ENCODE measurements around the gene IL1RN. TPM values are rescaled to one million over a fixed set of nuclear protein-coding genes. Genes with fewer than 3 reads are reported as not detected.

The IL1RN gene
- total and polyA plus RNA-seq, 9 donors = 0.22 to 4.0 (median 0.60) TPM

DNA sequence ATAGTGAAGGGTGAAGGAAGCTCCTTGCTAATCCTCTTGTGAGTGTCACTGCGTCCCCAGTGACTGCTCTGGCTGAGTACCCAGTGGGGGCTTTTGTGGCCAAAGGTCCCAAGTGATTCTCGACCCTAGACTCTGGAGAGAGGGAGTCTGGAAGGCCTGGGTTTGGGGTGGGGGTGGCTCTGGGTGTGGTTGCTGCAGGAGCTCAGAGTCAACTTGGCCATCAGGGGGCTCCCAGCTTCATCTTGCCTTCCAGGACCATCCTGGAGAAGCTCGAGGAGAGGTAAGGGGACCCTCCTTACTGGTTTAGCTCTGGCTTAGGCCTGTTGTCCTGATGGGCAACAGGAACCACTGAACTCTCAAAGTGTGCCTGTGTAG is 47.0 kb downstream of the IL1RN start:
- Histone ChIP-seq H3K4me1 (ENCODE audit: control insufficient read depth, insufficient read depth, low read length) (no peaks in the 10 kb centered on the region), H3K4me3 (ENCODE audit: low read length) (peak overlapping the region; percentile 11), H3K36me3 (ENCODE audit: control insufficient read depth, insufficient read depth, low read length) (no peaks in the 10 kb centered on the region), H3K27me3 (ENCODE audit: control insufficient read depth, insufficient read depth, low read length) (no peaks in the 10 kb centered on the region), H3K9me3 (replicated peaks; ENCODE audit: control insufficient read depth, low read depth, low read length) (no peaks in the 10 kb centered on the region), H3K27ac (ENCODE audit: low read length) (no peak overlapping the region)
- WGBS (ENCODE audit: insufficient coverage) = 71% methylated on average over 2 of the region's 3 CpGs
- DNase-seq = no peak

DNA sequence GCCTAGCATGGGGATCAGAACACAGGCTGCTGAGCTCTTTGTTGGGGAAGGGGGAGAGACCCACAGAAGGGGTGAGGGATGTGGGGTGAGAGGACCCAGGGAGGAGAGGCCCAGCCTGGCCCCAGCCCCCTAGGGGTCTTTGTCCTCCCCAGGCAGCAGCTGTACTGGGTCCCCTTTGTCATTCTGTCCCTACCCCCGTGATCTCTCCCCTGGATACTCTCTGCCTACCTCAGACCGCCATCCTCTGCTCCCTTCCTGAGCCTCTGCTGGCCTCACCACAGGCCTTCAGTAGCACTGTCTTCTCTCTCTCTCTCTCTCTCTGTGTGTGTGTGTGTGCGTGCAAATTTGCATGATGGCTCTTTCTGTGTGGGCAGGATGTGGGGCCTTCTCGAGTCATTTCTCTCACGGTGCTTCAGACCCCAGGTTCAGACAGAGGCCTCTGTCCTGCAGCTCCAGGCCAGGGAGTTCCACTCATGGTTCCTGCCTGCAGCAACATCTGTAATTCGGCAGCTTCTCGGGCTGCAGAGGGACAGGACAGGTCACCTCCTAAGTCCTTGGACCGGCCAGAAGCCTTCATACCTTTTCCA is 47.7 kb downstream of the IL1RN start:
- DNase-seq = no peak
- H3K4me3 ChIP-seq (ENCODE audit: low read length) = no peak overlapping the region
- H3K9me3 ChIP-seq (replicated peaks; ENCODE audit: control insufficient read depth, low read depth, low read length) = no peaks in the 10 kb centered on the region
- no peaks in the 10 kb centered on the region for H3K27me3 ChIP-seq (ENCODE audit: control insufficient read depth, insufficient read depth, low read length)
- no peaks in the 10 kb centered on the region for H3K36me3 ChIP-seq (ENCODE audit: control insufficient read depth, insufficient read depth, low read length)
- WGBS (ENCODE audit: insufficient coverage) = 5% methylated on average over 2 of the region's 8 CpGs
- no peak overlapping the region for H3K27ac ChIP-seq (ENCODE audit: low read length)
- H3K4me1 ChIP-seq (ENCODE audit: control insufficient read depth, insufficient read depth, low read length) = no peaks in the 10 kb centered on the region

DNA sequence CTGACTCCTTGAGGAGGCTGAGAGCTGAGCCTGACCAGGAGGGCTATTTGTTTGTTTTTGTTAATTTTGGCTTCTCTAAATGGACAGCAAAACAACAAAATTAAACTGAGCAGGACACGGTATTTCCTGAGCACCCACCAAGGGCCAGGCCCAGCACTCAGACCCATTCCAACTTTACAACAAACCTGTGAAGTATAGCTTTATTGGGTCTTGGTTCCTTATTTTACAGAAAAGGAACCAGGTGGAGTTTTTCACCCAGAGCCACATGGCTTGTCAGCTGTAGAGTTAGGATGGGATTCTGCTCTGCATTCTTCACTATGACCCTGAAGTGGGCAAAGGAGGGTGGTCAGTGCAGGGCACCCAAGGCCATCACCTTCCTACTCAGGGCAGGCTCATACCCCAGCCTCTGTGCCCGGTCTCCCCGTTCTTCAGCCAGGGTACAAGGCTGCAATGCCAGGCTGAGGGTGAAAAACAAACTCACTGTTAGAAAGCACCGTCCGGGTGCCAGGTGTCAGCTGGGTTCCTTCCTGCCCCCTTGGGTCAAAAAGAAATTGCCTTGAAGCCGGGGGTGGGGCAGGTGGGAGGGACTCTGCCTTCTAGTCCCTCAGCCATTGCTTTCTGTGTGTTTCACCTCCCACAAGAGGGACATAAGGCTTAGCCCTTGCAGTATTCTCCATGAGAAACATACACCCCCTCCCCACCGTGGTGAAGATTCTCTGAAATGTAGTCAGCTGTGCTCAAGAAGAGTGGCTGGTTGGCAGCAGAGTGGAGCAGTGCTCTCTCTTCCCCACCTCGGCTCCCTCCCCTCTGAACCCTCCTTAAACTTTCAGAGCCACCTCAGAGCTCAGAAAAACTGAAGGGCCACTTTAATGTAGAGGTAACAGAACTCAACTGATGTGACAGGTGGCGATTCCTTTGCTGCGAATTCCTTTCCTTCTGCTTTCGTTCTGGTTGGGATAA is 48.6 kb downstream of the IL1RN start:
- no peaks in the 10 kb centered on the region for H3K4me1 ChIP-seq (ENCODE audit: control insufficient read depth, insufficient read depth, low read length)
- H3K27ac ChIP-seq (ENCODE audit: low read length) = no peak overlapping the region
- no peaks in the 10 kb centered on the region for H3K36me3 ChIP-seq (ENCODE audit: control insufficient read depth, insufficient read depth, low read length)
- H3K27me3 ChIP-seq (ENCODE audit: control insufficient read depth, insufficient read depth, low read length) = no peaks in the 10 kb centered on the region
- 67% methylated on average over 3 of the region's 11 CpGs for WGBS (ENCODE audit: insufficient coverage)
- no peak overlapping the region for H3K4me3 ChIP-seq (ENCODE audit: low read length)
- DNase-seq = no peak
- no peaks in the 10 kb centered on the region for H3K9me3 ChIP-seq (replicated peaks; ENCODE audit: control insufficient read depth, low read depth, low read length)

DNA sequence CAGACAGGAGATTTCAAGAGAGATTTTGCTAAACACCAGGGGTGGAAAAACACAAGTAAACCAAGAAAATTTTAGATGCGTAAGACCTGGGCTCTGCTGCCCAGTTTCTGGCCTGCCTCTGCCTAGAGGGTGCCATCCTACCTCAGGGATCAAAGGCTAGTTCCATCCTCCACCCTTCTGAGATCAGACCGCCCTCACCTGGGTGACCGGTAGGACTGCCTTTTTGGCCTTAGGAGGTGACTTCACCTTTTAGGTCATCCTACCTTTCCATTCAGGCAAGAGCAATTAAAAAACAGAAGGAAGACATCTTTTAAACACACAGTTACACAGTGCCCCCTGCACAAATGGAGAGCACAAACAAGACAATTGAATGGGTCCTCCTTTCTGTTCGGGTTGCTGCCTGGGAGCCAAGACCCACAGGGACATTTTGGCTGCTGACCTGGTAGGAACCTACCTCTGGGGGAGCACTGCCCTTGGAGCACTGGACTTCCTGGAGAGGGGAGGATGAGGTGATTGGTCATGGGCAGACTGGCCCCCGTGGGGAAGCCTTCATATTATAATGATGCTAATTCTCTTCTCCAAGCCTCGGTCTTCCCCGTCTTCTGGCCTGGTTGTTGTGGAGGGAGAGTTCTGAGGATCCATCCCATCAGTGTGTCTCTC is 49.4 kb downstream of the IL1RN start:
- H3K9me3 ChIP-seq (replicated peaks; ENCODE audit: control insufficient read depth, low read depth, low read length) = no peaks in the 10 kb centered on the region
- no peak for DNase-seq
- no peak overlapping the region for H3K27ac ChIP-seq (ENCODE audit: low read length)
- H3K36me3 ChIP-seq (ENCODE audit: control insufficient read depth, insufficient read depth, low read length) = no peaks in the 10 kb centered on the region
- WGBS (ENCODE audit: insufficient coverage) = 91% methylated on average over 3 of the region's 7 CpGs
- H3K4me3 ChIP-seq (ENCODE audit: low read length) = no peak overlapping the region
- peaks cover 5% of the 10 kb centered on the region for H3K4me1 ChIP-seq (ENCODE audit: control insufficient read depth, insufficient read depth, low read length)
- peaks cover 2% of the 10 kb centered on the region for H3K27me3 ChIP-seq (ENCODE audit: control insufficient read depth, insufficient read depth, low read length)

DNA sequence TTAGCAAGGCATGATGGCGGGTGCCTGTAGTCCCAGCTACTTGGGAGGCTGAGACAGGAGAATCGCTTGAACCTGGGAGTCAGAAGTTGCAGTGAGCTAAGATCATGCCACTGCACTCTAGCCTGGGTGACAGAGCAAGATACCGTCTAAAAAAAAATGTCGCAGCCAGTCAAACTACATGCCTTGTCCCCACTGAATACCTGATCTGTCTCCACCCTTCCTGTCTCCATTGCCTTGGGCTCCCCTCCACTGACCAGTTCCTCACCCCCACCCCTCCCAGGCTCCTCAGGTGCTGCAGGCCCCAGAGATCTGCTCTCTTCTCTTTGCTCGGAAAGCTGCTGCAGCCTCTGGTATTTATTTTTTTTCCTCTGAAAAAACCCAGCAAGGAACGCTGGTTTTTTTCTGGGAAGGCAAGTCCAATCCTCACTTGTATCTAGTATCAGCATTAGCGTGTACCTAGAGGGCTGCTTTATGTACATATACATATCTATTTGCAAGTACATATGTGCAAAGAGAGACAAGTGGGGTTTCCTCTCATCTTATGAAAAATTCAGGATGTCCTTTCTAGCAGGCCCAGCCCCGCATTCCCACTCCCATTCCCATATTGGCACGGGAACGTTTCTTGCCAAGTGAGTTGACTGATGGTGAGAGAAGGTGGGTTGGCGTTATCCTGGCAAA is 50.8 kb downstream of the IL1RN start:
- H3K4me3 ChIP-seq (ENCODE audit: low read length) = no peak overlapping the region

DNA sequence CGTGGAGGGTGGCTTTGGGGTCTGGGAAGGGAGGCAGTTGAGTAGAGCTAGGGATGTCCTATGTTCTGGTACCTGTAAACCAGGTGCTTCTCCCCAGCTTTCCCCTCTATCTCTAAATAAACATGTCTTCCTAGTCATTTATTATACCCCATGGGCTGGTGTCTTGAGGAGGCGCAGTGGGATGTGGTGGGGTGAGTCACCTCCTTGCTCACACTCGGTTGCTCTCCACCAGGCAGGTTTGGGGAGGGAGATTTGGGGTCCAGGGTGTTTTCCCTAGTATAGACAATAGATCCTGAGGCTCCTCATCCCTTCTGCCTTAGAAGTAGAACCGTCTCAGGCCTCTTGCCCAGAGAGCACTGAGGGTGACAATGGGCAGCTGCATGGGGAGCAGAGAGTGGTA is 51.5 kb downstream of the IL1RN start:
- peaks cover 6% of the 10 kb centered on the region for H3K4me1 ChIP-seq (ENCODE audit: control insufficient read depth, insufficient read depth, low read length)
- no CpG with 5 or more reads among the region's 4 CpGs for WGBS (ENCODE audit: insufficient coverage)
- no peaks in the 10 kb centered on the region for H3K9me3 ChIP-seq (replicated peaks; ENCODE audit: control insufficient read depth, low read depth, low read length)
- no peak overlapping the region for H3K4me3 ChIP-seq (ENCODE audit: low read length)
- peaks cover 2% of the 10 kb centered on the region for H3K27me3 ChIP-seq (ENCODE audit: control insufficient read depth, insufficient read depth, low read length)
- no peak for DNase-seq
- no peaks in the 10 kb centered on the region for H3K36me3 ChIP-seq (ENCODE audit: control insufficient read depth, insufficient read depth, low read length)
- H3K27ac ChIP-seq (ENCODE audit: low read length) = no peak overlapping the region

More for the DNA sequence above, 50.8 kb downstream of the IL1RN start:
- Histone ChIP-seq H3K36me3 (ENCODE audit: control insufficient read depth, insufficient read depth, low read length) (no peaks in the 10 kb centered on the region), H3K27ac (ENCODE audit: low read length) (no peak overlapping the region), H3K4me1 (ENCODE audit: control insufficient read depth, insufficient read depth, low read length) (peaks cover 6% of the 10 kb centered on the region), H3K9me3 (replicated peaks; ENCODE audit: control insufficient read depth, low read depth, low read length) (no peaks in the 10 kb centered on the region), H3K27me3 (ENCODE audit: control insufficient read depth, insufficient read depth, low read length) (peaks cover 2% of the 10 kb centered on the region)
- 82% methylated on average over 6 of the region's 11 CpGs for WGBS (ENCODE audit: insufficient coverage)
- DNase-seq = no peak

DNA sequence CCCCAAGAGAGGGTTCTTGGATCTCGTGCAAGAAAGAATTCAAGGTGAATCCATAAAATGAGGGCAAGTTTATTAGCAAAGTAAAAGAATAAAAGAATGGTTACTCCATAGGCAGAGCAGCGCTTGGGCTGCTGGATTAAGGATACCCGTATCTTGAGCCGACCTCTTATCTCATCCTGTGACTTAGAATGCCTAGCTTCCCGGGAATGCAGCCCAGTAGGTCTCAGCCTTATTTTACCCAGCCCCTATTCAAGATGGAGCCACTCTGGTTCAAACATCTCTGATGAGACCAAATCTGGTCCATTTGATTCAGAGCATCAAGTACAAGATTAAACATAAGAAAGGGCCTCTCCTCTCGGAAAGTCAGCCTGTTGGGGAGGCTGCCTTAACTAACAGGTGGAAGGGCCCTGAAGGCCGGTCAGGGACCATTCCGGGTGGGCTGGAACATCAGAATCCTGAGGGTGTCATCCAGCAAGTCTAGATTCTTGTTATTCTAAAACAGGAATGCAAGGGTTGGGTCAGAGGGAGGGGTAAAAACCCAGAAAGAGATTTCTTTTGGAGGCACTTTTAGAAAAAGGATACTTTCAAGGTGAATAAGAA is 52.1 kb downstream of the IL1RN start:
- no peaks in the 10 kb centered on the region for H3K9me3 ChIP-seq (replicated peaks; ENCODE audit: control insufficient read depth, low read depth, low read length)
- H3K36me3 ChIP-seq (ENCODE audit: control insufficient read depth, insufficient read depth, low read length) = no peaks in the 10 kb centered on the region
- peaks cover 2% of the 10 kb centered on the region for H3K27me3 ChIP-seq (ENCODE audit: control insufficient read depth, insufficient read depth, low read length)
- H3K27ac ChIP-seq (ENCODE audit: low read length) = no peak overlapping the region
- no peak overlapping the region for H3K4me3 ChIP-seq (ENCODE audit: low read length)
- H3K4me1 ChIP-seq (ENCODE audit: control insufficient read depth, insufficient read depth, low read length) = peaks cover 6% of the 10 kb centered on the region
- no peak for DNase-seq
- WGBS (ENCODE audit: insufficient coverage) = 78% methylated on average over 8 of the region's 8 CpGs

DNA sequence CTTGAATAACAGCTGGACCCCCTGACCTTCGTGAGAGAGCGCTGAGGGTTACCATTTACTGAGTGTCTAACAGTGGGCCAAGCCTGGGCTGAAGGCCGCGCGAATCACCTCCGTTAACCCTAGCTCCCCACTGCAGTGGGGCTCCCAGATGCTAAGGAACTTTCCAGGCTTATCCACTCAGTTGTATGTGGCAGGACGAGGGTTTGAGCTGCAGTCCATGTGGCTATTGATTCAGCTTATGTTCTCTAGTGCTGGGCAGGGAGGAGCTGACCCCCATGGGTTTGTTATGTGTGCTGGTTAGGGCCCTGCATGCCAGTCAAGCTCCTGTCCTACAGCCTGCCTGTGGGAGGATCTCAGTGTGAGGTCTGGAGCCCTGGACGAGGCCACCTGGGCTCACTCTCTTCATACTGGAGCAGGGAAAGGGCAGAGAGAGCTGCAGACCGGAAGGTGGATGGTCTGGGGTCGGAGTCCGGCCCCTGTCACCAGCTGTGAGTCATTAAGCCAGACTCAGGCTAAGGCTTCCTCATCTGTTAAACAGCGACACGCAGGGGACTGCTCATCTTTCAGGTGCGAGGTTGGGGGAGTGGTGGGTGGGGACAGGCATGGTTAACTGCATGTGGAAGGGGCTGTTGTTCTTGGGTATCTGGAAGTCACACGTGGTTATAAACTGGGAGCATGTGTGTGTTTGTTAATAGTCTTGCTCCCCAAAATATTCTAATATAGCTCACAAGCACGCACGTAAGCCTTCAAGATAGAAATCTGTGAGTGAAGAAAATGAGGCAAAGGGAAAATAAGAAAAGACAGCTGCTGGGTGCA is 52.9 kb downstream of the IL1RN start:
- DNase-seq = no peak
- 42% methylated on average over 9 of the region's 17 CpGs for WGBS (ENCODE audit: insufficient coverage)
- Histone ChIP-seq H3K9me3 (replicated peaks; ENCODE audit: control insufficient read depth, low read depth, low read length) (no peaks in the 10 kb centered on the region), H3K27me3 (ENCODE audit: control insufficient read depth, insufficient read depth, low read length) (peaks cover 2% of the 10 kb centered on the region), H3K27ac (ENCODE audit: low read length) (no peak overlapping the region), H3K4me3 (ENCODE audit: low read length) (no peak overlapping the region), H3K36me3 (ENCODE audit: control insufficient read depth, insufficient read depth, low read length) (no peaks in the 10 kb centered on the region), H3K4me1 (ENCODE audit: control insufficient read depth, insufficient read depth, low read length) (peaks cover 6% of the 10 kb centered on the region)
